ENCODE measurements around the gene CAD.

CAD gene

DNA sequence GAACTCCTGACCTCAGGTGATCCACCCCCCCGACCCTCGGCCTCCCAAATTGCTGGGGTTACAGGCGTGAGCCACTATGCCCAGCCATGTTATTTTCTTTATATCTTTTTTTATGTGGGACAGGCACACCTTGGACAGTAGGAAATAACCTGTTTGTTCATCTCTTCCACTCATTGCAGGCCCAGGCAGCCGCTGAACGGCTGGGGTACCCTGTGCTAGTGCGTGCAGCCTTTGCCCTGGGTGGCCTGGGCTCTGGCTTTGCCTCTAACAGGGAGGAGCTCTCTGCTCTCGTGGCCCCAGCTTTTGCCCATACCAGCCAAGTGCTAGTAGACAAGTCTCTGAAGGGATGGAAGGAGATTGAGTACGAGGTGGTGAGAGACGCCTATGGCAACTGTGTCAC lies 8.4 kb downstream of the CAD start:
- no peak for DNase-seq (ENCODE audit: low spot score)

DNA sequence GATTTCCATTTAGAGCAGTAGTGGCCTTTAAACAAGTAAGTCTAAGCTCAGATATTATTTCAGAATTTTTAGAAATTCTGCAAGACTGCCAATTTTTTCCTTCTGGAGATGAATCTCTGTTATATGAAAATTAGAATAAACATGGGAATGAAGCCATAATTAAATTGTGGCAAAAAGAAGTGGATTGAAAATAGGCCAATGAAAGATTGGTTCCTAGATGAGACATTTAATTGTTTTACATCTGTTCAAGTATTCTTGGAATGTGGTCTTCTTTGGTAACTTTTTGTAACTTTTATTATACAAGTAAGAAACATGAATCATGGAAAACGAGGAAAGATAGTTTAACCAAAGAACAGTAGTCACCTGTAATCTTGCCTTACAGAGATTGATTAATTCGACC lies 10.3 kb downstream of the CAD start:
- DNase-seq (ENCODE audit: low spot score), result no peak

DNA sequence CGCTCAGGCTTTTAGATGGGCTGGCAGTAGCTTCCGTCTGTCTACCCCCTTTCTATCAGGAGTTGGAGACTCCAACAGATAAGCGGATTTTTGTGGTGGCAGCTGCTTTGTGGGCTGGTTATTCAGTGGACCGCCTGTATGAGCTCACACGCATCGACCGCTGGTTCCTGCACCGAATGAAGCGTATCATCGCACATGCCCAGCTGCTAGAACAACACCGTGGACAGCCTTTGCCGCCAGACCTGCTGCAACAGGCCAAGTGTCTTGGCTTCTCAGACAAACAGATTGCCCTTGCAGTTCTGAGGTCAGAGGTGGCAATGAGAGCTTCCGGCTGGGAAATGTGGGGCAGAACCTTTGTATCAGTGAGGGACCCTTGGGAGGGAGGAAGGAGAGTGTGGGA lies 14.8 kb downstream of the CAD start:
- no peak for DNase-seq (ENCODE audit: low spot score)

DNA sequence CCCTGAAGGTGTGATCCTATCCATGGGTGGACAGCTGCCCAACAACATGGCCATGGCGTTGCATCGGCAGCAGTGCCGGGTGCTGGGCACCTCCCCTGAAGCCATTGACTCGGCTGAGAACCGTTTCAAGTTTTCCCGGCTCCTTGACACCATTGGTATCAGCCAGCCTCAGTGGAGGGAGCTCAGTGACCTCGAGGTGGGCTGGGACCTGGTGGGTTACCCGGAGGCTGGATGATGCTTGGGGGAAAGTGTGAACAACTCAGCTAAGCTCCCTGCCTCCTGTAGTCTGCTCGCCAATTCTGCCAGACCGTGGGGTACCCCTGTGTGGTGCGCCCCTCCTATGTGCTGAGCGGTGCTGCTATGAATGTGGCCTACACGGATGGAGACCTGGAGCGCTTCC lies 16.2 kb downstream of the CAD start:
- DNase-seq (ENCODE audit: low spot score), result no peak

DNA sequence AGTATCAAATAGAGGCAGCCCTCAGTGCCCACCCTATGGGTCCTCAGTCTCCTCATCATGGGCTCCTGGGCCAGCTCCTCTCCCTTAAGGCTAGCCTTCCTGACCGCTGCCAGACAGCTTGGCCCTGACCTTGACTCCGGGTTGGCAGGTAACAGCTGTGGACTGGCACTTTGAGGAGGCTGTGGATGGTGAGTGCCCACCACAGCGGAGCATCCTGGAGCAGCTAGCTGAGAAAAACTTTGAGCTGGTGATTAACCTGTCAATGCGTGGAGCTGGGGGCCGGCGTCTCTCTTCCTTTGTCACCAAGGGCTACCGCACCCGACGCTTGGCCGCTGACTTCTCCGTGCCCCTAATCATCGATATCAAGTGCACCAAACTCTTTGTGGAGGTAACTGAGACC lies 19.0 kb downstream of the CAD start:
- DNase-seq (ENCODE audit: low spot score), result no peak

DNA sequence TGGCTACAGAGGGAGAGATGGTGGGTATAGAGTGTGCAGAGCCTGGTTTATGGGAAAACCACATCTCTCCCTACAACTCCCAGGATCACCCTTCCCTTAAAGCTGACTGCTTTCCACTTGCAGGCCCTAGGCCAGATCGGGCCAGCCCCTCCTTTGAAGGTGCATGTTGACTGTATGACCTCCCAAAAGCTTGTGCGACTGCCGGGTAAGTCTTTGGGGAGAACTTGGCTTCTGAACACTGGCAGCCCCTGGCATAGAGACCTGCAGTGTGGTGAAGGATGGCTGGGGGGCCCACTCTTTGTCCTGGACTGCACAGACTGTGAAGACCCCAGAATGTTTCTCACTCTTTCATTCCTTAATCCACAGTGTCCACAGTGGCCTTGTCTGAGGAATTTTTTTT lies 19.5 kb downstream of the CAD start:
- DNase-seq (ENCODE audit: low spot score), result no peak

DNA sequence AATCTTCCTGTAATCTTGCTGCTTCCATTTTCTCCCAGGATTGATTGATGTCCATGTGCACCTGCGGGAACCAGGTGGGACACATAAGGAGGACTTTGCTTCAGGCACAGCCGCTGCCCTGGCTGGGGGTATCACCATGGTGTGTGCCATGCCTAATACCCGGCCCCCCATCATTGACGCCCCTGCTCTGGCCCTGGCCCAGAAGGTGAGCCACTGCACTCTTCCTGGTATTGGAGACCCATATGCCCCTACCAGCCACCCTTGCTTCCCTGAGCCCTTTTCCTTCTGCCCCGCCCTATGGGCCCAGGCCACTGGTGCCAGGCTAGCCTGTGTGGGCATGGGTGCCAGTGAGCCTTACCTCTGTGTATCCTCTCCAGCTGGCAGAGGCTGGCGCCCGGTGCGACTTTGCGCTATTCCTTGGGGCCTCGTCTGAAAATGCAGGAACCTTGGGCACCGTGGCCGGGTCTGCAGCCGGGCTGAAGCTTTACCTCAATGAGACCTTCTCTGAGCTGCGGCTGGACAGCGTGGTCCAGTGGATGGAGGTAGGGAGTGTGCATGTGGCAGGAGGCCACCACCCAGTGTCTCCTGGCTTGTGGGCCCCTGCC lies 20.3 kb downstream of the CAD start:
- DNase-seq (ENCODE audit: low spot score), result no peak

DNA sequence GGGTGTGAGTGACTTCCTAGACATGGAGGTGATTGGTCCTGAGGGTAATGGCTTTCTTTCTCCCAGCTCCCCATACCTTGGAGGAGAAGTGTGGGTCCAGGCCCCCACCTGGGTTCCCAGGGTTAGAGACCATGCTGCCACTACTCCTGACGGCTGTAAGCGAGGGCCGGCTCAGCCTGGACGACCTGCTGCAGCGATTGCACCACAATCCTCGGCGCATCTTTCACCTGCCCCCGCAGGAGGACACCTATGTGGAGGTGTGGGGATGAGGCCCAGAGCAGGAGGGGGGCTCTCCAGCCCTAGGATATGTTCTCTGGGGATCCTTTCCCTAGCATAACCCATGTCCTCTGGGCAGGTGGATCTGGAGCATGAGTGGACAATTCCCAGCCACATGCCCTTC lies 21.8 kb downstream of the CAD start:
- DNase-seq (ENCODE audit: low spot score), result no peak

DNA sequence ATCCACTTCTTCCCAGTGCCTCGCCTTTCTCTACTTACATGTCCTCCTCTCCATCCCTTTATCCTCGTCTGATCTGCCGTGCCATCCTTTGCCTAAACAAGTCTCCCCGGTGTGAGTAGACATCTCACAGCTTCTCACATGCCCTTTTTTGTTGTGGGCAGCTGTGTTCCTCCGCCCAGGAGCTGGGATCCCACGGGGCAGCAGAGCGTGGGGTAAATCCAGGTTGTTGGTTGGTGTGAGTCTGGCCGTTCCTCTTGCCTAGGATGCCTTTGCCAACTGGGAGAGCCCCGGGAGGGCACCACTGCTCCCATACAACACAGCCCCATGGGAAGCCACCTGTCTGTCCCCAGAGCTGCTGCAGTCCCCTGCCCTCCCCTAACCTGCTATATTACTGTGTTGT lies 23.2 kb downstream of the CAD start:
- no peak for DNase-seq (ENCODE audit: low spot score)

DNA sequence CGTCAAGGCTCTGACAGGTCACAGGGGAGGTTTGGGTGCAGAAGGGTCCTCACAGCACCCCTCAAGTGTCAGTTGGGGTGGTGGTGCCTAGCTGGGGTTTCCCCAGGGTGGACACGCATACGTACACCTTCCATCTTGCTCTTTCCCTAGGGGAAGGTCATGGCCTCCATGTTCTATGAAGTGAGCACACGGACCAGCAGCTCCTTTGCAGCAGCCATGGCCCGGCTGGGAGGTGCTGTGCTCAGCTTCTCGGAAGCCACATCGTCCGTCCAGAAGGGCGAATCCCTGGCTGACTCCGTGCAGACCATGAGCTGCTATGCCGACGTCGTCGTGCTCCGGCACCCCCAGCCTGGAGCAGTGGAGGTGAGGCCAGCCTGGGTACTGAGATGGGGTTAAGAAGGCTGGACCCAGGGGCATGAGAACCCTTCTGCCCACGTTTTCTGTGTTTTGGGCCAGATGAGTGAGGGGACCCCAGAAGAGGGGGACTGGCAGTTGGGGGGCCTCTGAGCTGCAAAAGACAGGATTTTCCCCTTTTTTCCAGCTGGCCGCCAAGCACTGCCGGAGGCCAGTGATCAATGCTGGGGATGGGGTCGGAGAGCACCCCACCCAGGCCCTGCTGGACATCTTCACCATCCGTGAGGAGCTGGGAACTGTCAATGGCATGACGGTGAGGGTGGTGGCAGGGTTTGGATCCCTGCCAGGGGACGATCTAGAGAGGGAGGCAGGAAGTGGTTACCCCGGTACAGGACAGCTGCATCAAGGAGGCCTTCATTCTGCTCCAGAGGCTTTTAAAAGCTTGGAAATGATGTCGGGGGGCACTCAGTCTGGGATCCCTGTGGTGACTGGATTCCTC lies 24.8 kb downstream of the CAD start:
- DNase-seq (ENCODE audit: low spot score), result no peak

DNA sequence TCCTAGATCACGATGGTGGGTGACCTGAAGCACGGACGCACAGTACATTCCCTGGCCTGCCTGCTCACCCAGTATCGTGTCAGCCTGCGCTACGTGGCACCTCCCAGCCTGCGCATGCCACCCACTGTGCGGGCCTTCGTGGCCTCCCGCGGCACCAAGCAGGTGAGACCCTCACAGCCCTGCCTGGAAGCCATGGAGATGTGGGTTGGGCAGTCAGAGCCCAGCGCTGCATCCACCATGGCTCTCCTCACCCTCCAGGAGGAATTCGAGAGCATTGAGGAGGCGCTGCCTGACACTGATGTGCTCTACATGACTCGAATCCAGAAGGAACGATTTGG lies 25.4 kb downstream of the CAD start:
- DNase-seq (ENCODE audit: low spot score), result no peak

DNA sequence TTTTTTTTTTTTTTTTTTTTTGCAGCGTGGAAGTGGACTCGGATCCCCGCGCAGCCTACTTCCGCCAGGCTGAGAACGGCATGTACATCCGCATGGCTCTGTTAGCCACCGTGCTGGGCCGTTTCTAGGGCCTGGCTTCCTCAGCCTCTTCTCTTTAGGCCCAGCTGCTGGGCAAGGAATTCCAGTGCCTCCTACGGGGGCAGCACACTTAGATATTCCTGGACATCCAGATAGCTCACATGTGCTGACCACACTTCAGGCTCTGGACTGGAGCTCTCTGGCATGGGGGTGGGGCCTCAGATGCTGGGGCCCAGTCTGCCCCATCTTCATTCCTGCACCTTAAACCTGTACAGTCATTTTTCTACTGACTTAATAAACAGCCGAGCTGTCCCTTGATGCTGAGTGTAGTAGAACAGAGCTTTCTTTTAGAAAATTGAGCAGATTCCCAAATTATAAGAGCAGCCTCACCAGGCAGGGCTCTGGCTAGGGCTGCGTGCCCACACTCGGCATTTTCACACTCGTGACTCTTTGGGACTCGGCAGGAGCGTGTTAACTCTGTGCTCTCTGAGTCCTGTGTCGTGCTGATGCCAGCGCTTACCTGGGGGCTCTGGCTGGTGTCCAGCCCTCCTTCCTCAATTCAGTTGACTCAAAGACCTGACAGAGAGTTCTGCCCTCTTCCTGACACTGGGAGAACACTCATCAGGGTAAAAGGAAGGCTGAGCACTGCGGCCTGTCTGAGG lies 26.4 kb downstream of the CAD start:
- no peak for DNase-seq (ENCODE audit: low spot score)

DNA sequence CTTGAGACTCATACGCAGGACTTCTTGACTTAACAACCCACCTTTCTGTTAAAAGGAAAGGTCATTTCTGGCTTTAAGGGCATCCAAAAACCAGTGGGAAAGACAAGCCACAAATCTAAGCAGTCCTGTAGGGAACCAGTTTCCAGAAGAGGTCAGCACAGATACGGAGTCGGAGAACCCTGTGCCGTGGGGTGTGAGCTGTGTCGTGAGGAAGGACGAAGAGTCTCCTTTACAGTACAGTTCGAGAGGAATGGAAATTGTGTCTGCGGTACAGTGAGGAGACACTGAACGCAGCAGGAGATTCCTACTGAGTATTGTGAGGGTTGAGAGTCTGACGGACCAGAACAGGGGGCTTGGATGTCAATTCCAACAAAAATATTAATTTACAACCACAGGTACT lies 27.9 kb downstream of the CAD start:
- no peak for DNase-seq (ENCODE audit: low spot score)

DNA sequence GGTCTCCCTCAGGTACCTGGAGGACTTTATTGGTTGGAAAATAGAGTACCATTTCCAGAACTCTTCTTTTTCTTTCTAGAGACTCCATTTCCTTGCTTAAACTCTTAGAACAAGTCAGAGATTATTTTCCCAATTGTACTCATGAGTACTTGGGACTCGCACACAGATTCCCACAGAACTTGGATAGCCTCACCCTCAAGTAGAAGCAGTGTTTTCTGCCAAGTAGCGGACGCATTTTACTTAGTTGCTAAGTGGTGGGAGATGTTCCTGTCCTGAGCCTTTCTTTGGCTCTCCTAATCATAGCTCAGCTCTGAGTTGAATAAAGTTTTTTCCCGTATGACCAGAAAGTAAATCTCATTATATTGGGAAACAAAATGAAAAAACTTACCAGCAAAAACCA lies 28.5 kb downstream of the CAD start:
- peak; percentile 4 for DNase-seq (ENCODE audit: low spot score)

DNA sequence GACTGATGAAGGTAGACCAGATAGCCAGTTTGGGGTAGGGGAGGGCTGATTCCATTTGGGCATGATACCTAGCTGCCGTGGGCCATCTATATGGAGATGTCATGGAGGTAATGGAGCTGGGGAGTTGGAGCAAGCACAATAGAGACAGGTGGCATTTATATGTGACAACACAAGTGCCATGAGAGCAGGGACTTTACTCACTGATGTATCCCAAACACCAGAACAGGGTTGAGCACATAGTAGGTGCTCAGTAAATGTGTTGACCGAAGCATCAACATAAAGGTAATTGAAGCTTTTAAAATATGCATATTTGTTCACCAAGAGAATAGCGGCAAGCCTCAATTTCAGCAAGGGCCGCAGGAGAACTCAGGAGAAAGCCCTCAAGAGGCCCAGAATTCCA lies 30.7 kb downstream of the CAD start:
- no peak for DNase-seq (ENCODE audit: low spot score)

DNA sequence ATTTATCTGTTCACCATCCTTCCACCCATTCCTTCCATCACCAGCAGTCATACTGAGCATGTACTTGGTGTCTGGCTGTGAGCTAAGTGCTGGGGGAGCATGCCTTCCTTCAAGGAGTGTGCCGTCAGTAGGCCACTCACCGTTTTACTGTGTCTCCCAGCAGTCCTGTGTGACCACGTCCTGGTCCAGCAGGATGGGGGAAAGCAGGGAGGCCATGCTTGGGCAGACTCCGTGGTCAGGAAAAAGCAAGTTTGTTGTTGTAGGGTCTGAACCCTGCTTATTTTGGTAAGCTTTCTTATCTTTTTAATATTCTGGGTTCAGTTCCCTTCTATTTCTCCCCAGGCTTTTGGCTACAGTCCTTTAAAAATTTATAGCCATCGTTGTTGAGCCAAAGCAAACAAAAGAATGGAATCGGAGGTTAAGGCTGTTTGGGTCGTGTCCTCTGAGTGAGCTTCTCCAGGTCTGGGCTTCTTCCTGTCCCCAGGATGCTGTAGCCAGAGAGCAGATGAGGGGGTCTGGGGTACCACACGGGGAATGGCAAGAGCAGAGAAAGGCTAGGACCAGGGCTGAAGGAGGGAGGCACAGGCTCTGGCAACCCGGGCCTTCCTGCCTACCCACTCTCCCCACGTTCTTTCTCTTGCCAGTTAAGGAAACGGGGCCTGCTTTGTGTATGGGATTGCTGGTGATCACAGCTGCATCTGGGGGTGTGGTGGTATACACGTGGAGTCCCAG lies 32.2 kb downstream of the CAD start:
- DNase-seq (ENCODE audit: low spot score), result no peak

DNA sequence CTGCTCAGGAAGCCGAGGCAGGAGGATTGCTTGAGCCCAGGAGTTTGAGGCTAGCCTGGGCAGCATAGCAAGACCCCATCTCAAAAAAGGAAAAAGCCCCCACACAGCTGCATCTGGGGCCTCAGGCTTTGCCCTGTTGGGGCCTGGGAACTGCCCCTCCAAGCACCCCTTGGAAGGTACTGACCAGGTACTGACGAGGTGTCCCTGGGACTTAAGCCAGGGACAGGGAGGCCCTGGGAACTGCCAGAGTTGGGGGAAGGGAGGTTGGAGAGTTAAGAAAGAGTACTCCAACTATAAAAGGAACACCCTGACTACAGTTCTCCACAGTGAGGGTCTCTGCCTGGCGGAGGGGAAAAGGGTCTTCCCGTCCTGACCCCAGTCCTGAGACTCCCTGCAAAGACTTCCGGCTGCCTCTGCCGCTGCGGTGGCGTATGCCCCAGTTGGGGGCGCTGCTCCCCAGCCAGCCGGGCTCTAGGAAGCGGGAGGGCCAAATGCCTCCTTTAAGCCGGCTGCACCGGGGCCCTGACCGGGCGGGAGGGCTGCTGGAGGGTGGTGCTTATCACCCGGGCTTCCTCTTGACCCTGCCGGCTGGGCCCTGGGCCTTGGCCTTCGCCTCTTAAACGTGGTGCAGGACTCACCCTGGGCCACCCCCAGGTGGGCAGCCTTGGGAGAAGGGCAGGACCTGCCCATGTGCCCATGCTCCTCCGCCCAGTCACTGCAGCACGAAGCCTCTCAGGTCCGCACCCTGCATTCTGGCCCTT lies 32.9 kb downstream of the CAD start:
- DNase-seq (ENCODE audit: low spot score), result peak; percentile 3

DNA sequence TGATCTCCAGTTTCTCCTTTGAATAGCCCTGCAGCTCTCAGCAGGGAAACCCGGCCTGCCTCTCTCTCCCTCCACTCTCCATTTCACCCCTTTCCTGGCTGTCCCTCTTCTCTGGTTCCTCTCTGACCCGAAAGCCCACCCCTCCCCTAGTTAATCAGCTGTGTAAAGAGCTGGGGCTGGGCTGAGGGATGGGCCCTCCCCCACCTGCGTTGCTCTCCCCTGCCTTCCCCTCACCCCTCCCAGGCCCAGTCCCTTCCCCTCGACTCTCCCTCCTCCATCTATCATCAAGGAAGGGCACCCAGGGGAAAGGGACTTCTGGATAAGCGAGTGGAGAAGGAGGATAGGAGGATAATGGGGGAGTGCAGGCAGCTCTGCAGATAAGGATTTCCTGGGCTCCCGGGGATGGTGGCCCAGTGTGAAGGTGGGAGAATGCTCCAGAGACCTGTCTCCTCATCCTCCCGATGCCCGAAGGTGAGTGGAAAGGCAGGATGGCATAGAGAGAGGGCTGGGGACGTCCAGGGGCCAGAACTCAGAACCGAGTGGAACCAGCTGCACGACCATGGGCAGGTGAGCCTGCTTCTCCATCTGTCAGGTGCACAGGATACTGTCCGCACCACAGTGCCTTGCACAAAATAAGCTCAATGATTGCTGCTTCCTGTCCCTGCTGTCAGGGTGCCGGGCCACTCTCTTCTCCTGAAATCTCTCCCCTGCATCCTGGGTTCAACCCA lies 33.6 kb downstream of the CAD start:
- no peak for DNase-seq (ENCODE audit: low spot score)

DNA sequence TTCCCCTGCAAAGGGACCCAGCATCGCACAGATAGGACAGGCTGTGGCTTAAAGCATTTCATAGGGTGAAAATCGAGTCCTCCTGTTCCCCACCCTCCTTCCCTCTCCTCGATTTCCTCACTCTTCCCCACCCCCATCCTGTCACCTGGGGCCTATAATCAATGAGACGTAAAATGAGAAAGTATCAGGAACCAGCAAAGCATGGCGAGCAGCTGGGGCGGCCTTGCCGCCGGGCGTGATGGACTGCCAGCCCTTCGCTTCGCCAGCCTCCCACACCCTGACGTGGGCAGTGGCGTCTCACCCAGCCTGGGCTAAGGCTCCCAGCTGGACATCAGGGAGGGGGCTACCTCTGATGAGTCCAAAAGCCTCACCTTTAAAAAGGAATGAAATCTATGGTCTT lies 34.6 kb downstream of the CAD start:
- no peak for DNase-seq (ENCODE audit: low spot score)

DNA sequence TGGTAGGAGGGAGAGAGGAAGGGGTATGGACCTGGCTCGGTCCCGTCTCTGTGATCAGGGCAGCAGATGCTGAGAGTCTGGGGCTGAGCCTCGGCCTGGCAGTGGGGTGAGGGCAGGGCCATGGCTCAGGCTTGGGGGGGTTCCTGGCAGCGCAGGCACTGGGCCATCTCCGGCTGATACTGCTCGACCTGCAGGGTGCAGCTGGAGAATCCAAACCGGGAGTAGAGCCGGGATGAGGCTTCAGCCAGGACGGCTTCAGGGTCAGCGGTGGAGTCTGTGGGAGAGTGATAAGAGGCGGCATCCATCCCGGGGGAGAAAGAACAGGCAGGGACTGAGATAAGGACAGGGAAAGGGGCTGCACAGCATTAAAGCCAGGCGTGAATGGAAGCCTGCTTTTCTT lies 38.0 kb downstream of the CAD start:
- no peak for DNase-seq (ENCODE audit: low spot score)

DNA sequence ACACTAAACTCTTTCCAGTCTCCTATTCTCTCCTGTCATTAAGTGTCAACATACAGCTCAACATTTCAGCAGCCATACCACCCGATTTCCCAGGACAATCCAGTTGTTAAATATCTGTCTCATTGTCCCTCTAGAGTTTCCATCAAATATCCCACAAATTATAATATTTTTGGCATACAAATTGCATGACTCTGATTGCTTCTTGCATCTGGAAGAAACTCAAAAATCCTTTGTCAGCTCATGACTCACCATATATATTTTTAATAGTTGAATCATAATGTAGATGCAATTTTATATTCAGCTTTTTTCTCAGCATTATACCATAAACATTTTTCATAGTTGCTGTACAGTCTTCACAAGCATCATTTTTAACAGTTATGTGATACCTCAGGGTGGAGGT lies 38.5 kb downstream of the CAD start:
- no peak for DNase-seq (ENCODE audit: low spot score)

Data from pons (tissue), 1 donor.